ENCODE results near the gene EIF3K. TPM values are rescaled to one million over a fixed set of nuclear protein-coding genes. Genes with fewer than 3 reads are reported as not detected.

EIF3K gene
- total RNA-seq, 4 donors from 2014 or later: 267 to 660 (median 460) TPM

DNA sequence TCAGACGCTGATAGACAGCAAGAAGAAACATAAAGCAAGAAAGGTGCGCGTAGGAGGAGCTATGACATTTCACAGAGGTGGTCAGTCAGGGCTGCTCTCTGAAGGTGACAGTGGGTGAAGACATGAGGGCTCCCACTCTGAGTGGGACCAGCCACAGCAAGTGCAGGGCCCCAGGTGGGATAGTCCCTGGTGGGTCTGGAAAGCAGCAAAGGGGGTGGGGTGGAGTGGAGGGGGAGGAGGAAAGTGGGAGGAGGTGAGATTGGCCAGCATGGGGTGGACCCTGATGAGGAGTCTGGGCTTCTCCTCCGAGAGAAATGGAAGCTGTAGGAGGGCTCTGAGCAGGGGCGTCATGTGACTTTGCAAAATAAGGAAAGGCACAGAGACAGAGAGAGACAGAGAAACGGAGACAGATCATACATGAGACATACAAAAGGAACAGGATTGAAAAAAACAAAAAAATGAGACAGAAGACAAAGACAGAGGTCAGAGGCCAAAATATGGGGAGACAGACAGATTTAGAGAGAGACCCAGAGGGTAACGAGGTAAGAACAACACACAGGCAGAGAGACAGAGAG is 3.9 kb upstream of the EIF3K start:
- Histone ChIP-seq H3K4me3 (no peak overlapping the region), H3K36me3 (no peaks in the 10 kb centered on the region), H3K9me3 (no peaks in the 10 kb centered on the region), H3K27ac (no peak overlapping the region), H3K27me3 (no peaks in the 10 kb centered on the region), H3K4me1 (peaks cover 9 to 16% (median 12%) of the 10 kb centered on the region in 4 donors)
- TF ChIP-seq EP300 (IDR thresholded peaks at IDR 0.05; ENCODE audit: low read depth) (no peak), POLR2AphosphoS5 (IDR thresholded peaks at IDR 0.05) (no peak), POLR2A (IDR thresholded peaks at IDR 0.05) (no peak)
- TF ChIP-seq, protein P1, sequence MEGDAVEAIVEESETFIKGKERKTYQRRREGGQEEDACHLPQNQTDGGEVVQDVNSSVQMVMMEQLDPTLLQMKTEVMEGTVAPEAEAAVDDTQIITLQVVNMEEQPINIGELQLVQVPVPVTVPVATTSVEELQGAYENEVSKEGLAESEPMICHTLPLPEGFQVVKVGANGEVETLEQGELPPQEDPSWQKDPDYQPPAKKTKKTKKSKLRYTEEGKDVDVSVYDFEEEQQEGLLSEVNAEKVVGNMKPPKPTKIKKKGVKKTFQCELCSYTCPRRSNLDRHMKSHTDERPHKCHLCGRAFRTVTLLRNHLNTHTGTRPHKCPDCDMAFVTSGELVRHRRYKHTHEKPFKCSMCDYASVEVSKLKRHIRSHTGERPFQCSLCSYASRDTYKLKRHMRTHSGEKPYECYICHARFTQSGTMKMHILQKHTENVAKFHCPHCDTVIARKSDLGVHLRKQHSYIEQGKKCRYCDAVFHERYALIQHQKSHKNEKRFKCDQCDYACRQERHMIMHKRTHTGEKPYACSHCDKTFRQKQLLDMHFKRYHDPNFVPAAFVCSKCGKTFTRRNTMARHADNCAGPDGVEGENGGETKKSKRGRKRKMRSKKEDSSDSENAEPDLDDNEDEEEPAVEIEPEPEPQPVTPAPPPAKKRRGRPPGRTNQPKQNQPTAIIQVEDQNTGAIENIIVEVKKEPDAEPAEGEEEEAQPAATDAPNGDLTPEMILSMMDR (IDR thresholded peaks at IDR 0.05): no peak
- intact Hi-C loops (cut with DNase I; ENCODE audit: low total_unique reads): no loop called here
- no peak for DNase-seq
- WGBS, 2 donors (ENCODE audit: low coverage in 1 of 2): 66 to 67% methylated on average over 7 of the region's 7 CpGs
- in situ Hi-C loops (cut with MboI; ENCODE audit: low pct_ligation_motif_present in 1 of 4, low pct_unique_long_range_greater_than_20kb in 1 of 4, low sequenced_read_pairs in 3 of 4): loop anchor here in 2 of 4 donors (10.0 to 25.0 kb wide), 2 partner anchors 70 to 203 kb away; partner anchors contain the start of gene FAM98C (in 1 of the 2)

- in situ Hi-C loops (cut with MboI; ENCODE audit: low pct_ligation_motif_present in 1 of 4, low pct_unique_long_range_greater_than_20kb in 1 of 4, low sequenced_read_pairs in 3 of 4): loop anchor here in 2 of 4 donors (10.0 to 25.0 kb wide), 2 partner anchors 71 to 204 kb away; partner anchors contain the start of gene FAM98C (in 1 of the 2)
- H3K4me3 ChIP-seq: peak overlapping the region in 1 of 4 donors; percentile 76
These were observed 2.7 kb upstream of the EIF3K start for GRCh38 chr19:38616265-38616664.

DNA sequence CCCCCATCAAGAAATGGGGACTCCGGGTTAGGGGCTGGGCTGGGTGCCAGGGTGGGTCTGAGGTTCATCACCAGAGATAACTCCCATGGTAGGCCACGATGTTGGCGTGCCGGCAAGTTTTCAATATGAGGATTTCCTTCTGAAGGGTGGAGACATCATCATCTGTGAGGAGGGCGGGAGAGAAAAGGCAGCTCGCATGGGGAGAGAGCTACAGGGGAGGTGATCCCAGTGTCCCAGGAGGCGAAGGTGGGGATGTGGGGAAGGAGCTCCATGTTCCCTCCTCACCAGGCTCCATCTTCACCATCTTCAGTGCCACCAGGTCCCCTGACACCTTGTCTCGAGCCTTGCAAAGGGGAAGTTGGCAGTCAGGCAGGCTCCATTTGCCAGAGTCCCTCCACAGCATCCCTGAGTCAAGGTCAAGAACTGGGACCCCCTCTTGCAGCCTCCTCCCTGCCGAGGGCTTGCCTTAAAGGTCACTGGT is 1.7 kb upstream of the EIF3K start:
- intact Hi-C loops (cut with DNase I; ENCODE audit: low total_unique reads) (no loop called here), in situ Hi-C loops (cut with MboI; ENCODE audit: low pct_ligation_motif_present in 1 of 4, low pct_unique_long_range_greater_than_20kb in 1 of 4, low sequenced_read_pairs in 3 of 4) (loop anchor here in 2 of 4 donors (10.0 to 25.0 kb wide), 2 partner anchors 73 to 205 kb away; partner anchors contain the start of gene FAM98C (in 1 of the 2))

More at GRCh38 chr19:38616265-38616664, 2.7 kb upstream of the EIF3K start:
- Histone ChIP-seq H3K27me3 (no peaks in the 10 kb centered on the region), H3K36me3 (peaks cover 0 to 8% (median 3%) of the 10 kb centered on the region in 4 donors), H3K27ac (peak overlapping the region in 1 of 4 donors; percentile 91), H3K4me1 (peaks cover 11 to 20% (median 16%) of the 10 kb centered on the region in 4 donors), H3K9me3 (no peaks in the 10 kb centered on the region)
- intact Hi-C loops (cut with DNase I; ENCODE audit: low total_unique reads): no loop called here
- WGBS, 2 donors (ENCODE audit: low coverage in 1 of 2): 53 to 77% methylated on average over 4 to 6 of the region's 6 CpGs
- DNase-seq: no peak
- TF ChIP-seq, protein P1 (IDR thresholded peaks at IDR 0.05): no peak
- TF ChIP-seq POLR2AphosphoS5 (IDR thresholded peaks at IDR 0.05): no peak
- no peak for TF ChIP-seq EP300 (IDR thresholded peaks at IDR 0.05; ENCODE audit: low read depth)
- TF ChIP-seq POLR2A (IDR thresholded peaks at IDR 0.05): no peak

More for the DNA sequence above, 1.7 kb upstream of the EIF3K start:
- H3K9me3 ChIP-seq: no peaks in the 10 kb centered on the region
- H3K4me1 ChIP-seq: peaks cover 11 to 20% (median 16%) of the 10 kb centered on the region in 4 donors
- peaks cover 0 to 18% (median 8%) of the 10 kb centered on the region in 4 donors for H3K36me3 ChIP-seq
- H3K27ac ChIP-seq: peak overlapping the region; percentile 89 to 95 (median 92)
- H3K4me3 ChIP-seq: peak overlapping the region in 3 of 4 donors; percentile 5 to 81 (median 76)
- 70 to 80% methylated on average over 6 to 9 of the region's 9 CpGs for WGBS, 2 donors (ENCODE audit: low coverage in 1 of 2)
- DNase-seq: no peak
- no peak for TF ChIP-seq POLR2AphosphoS5 (IDR thresholded peaks at IDR 0.05)
- TF ChIP-seq, protein P1 (IDR thresholded peaks at IDR 0.05): no peak
- no peak for TF ChIP-seq POLR2A (IDR thresholded peaks at IDR 0.05)
- no peak for TF ChIP-seq EP300 (IDR thresholded peaks at IDR 0.05; ENCODE audit: low read depth)
- H3K27me3 ChIP-seq: no peaks in the 10 kb centered on the region

Measured in transverse colon (tissue), 4 donors.